HepG2 (cell line): Measurements from ENCODE around the gene GDF15. TPM values are rescaled to one million over a fixed set of nuclear protein-coding genes. Genes with fewer than 3 reads are reported as not detected.

Source experiments
- CAMTA2 ChIP-seq: sonication (generic); formaldehyde crosslinking; IDR thresholded peaks from 2 replicates; pipeline ENCODE4 v1.4.0; 2020; ENCODE audit warnings: mild to moderate bottlenecking, missing genetic modification reagents, borderline replicate concordance
- FOSL2 ChIP-seq: sonication (generic); formaldehyde crosslinking; IDR thresholded peaks from 2 replicates; pipeline ENCODE4 v1.4.0; 2020; ENCODE audit warnings: missing genetic modification reagents
- GRHL1 ChIP-seq: sonication (generic); formaldehyde crosslinking; conservative IDR thresholded peaks from 2 replicates; pipeline ENCODE4 v1.8.0; 2022; ENCODE audit warnings: missing genetic modification reagents
- GTF2F1 ChIP-seq: fragments of 150-350 bp; IDR thresholded peaks from 2 replicates; pipeline ENCODE4 v1.6.1; 2014; ENCODE audit warnings: low read length
- HIVEP1 ChIP-seq: sonication (generic); formaldehyde crosslinking; IDR thresholded peaks from 2 replicates; pipeline ENCODE4 v1.4.0; 2020; ENCODE audit warnings: mild to moderate bottlenecking, missing genetic modification reagents
- HMG20A ChIP-seq: IDR thresholded peaks from 2 replicates; pipeline ENCODE4 v1.6.1; 2016; ENCODE audit warnings: borderline replicate concordance
- KLF6 ChIP-seq: IDR thresholded peaks from 2 replicates; pipeline ENCODE4 v1.8.0; 2016; ENCODE audit warnings: missing biosample characterization, missing genetic modification reagents
- POLR2A ChIP-seq, 2 experiments: IDR thresholded peaks; 2 replicates each; pipeline ENCODE4 v1.6.1; 2011; ENCODE audit warnings: low read depth in 2 of 2, low read length in 2 of 2, mild to moderate bottlenecking in 1 of 2, moderate library complexity in 1 of 2; ENCODE audit not compliant: insufficient read depth in 1 of 2
- RBFOX2 ChIP-seq: fragments of 200-400 bp; formaldehyde crosslinking; IDR thresholded peaks from 2 replicates; pipeline ENCODE4 v1.6.1; 2017; ENCODE audit warnings: low read depth, mild to moderate bottlenecking, low read length
- SAP130 ChIP-seq: IDR thresholded peaks from 2 replicates; pipeline ENCODE4 v1.6.1; 2016; ENCODE audit warnings: low read depth
- SOX5 ChIP-seq: IDR thresholded peaks from 2 replicates; pipeline ENCODE4 v1.6.1; 2016; ENCODE audit warnings: borderline replicate concordance
- THAP7 ChIP-seq: sonication (generic); formaldehyde crosslinking; IDR thresholded peaks from 2 replicates; pipeline ENCODE4 v1.8.1; 2023; ENCODE audit warnings: mild to moderate bottlenecking, missing genetic modification reagents
- YEATS4 ChIP-seq: sonication (generic); formaldehyde crosslinking; IDR thresholded peaks from 2 replicates; pipeline ENCODE4 v1.4.0; 2020; ENCODE audit warnings: missing genetic modification reagents, borderline replicate concordance
- ZBTB7A ChIP-seq: sonication (generic); formaldehyde crosslinking; IDR thresholded peaks from 2 replicates; pipeline ENCODE4 v1.8.0; 2022; ENCODE audit warnings: mild to moderate bottlenecking, missing genetic modification reagents
- ZNF317 ChIP-seq: sonication (generic); formaldehyde crosslinking; IDR thresholded peaks from 2 replicates; pipeline ENCODE4 v1.5.0; 2020; ENCODE audit warnings: mild to moderate bottlenecking, missing genetic modification reagents
- ZNF563 ChIP-seq: sonication (generic); formaldehyde crosslinking; IDR thresholded peaks from 2 replicates; pipeline ENCODE4 v1.8.0; 2022; ENCODE audit warnings: mild to moderate bottlenecking, moderate library complexity, missing genetic modification reagents
- ZNF607 ChIP-seq: sonication (generic); formaldehyde crosslinking; IDR thresholded peaks from 2 replicates; pipeline ENCODE4 v1.5.1; 2020; ENCODE audit warnings: missing genetic modification reagents, mild to moderate bottlenecking, borderline replicate concordance
- ZNF678 ChIP-seq: sonication (generic); formaldehyde crosslinking; IDR thresholded peaks from 2 replicates; pipeline ENCODE4 v1.4.0; 2020; ENCODE audit warnings: mild to moderate bottlenecking, missing genetic modification reagents
- polyA plus RNA-seq, 8 experiments: library from polyadenylated mRNA; depleted of rRNA in 3 of 8; stranded (reverse) in 7 of 8; unstranded in 1 of 8; fragments of >200 nt; fragmentation: Illumina TruSeq in 4 of 8; extraction: Trizol in 4 of 8; gene quantifications; 2 replicates each; pipeline versions ENCODE4 v1.2.1 to v1.2.3, GENCODE V29; 2011 to 2016; ENCODE audit warnings: low read depth in 4 of 8, missing spikeins in 1 of 8, mixed read lengths in 1 of 8; ENCODE audit not compliant: insufficient read depth in 1 of 8
- total RNA-seq, 5 experiments: library from RNA; depleted of rRNA; stranded (reverse); fragments of >200 nt; fragmentation: Illumina TruSeq; extraction: Trizol; gene quantifications; 2 replicates each; pipeline ENCODE4 v1.2.3, GENCODE V29; 2016; ENCODE audit warnings: low read depth in 1 of 5
- TF ChIP-seq, protein P1 (sequence below): sonication (generic); formaldehyde crosslinking; IDR thresholded peaks from 2 replicates; pipeline ENCODE4 v1.4.0; 2020; ENCODE audit warnings: mild to moderate bottlenecking, missing genetic modification reagents, borderline replicate concordance
- TF ChIP-seq, protein P2 (sequence below): sonication (generic); formaldehyde crosslinking; IDR thresholded peaks from 2 replicates; pipeline ENCODE4 v1.5.0; 2020; ENCODE audit warnings: missing genetic modification reagents, mild to moderate bottlenecking, borderline replicate concordance
- TF ChIP-seq, protein P3 (sequence below): sonication (generic); formaldehyde crosslinking; conservative IDR thresholded peaks from 2 replicates; pipeline ENCODE4 v1.8.1; 2023; ENCODE audit warnings: missing genetic modification reagents

GDF15 gene
- total and polyA plus RNA-seq, 2 of the 13 experiments (the other 11 are each of a cell fraction or from before 2014, with no cell fraction given), result 146 to 422 TPM

DNA sequence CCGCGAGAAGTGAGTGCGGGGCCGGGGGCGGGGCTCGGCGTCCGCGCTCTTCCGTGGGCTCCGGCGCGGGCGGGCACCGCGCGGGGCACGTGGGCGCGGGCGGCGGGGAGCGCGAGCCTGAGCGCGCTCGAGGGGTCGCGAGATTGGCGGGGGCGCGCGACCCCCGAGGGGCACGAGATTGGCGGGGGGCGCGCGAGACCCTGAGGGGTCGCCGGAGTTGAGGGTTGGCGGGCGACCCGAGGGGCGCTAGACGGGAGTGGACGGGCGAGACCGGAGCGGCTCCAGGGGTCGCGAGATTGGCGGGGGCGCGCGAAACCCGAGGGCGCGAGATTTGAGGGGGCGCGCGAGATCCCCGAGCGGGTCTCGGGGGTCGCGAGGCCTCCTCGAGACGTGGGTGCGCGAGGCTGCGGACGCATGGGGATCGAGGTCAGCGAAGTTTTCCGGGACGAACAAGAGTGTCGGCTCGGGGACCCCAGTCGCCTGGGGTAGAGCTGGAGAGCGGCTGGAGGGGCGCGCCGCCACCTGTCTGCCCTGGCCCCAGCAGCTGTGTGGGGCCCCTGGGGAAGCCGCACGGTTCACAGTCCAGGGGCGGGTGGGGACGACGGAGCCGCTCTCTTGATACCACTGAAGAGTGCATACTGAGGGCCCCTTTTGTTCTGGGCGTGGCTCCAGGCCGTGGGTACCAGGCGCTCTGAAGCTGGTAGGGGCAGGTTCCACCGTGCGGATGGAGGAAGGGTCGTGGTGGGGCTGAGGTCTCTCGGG, 33.9 kb downstream of the GDF15 start (continued):
- TF ChIP-seq, protein P1, sequence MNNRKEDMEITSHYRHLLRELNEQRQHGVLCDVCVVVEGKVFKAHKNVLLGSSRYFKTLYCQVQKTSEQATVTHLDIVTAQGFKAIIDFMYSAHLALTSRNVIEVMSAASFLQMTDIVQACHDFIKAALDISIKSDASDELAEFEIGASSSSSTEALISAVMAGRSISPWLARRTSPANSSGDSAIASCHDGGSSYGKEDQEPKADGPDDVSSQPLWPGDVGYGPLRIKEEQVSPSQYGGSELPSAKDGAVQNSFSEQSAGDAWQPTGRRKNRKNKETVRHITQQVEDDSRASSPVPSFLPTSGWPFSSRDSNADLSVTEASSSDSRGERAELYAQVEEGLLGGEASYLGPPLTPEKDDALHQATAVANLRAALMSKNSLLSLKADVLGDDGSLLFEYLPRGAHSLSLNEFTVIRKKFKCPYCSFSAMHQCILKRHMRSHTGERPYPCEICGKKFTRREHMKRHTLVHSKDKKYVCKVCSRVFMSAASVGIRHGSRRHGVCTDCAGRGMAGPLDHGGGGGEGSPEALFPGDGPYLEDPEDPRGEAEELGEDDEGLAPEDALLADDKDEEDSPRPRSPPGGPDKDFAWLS (CRISPR knock-in tag), result 0 out of 2 replicates have a peak, but pooled peaks have one; percentile 37
- TF ChIP-seq, protein P2, sequence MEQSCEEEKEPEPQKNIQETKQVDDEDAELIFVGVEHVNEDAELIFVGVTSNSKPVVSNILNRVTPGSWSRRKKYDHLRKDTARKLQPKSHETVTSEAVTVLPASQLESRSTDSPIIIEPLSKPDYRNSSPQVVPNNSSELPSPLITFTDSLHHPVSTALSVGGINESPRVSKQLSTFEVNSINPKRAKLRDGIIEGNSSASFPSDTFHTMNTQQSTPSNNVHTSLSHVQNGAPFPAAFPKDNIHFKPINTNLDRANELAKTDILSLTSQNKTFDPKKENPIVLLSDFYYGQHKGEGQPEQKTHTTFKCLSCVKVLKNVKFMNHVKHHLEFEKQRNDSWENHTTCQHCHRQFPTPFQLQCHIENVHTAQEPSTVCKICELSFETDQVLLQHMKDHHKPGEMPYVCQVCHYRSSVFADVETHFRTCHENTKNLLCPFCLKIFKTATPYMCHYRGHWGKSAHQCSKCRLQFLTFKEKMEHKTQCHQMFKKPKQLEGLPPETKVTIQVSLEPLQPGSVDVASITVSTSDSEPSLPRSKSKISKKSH (CRISPR knock-in tag), result peak; percentile 39; the same call in 1 of the 2 replicates
- TF ChIP-seq THAP7 (peak; percentile 67; the same call in 1 of the 2 replicates), ZNF607 (CRISPR knock-in tag) (0 out of 2 replicates have a peak, but pooled peaks have one; percentile 11), SOX5 (CRISPR knock-in tag) (no peak), SAP130 (CRISPR knock-in tag) (peak; percentile 80), ZBTB7A (CRISPR knock-in tag) (peak; percentile 16; the same call in 1 of the 2 replicates), POLR2A (IDR thresholded peaks at IDR 0.05; ENCODE audit: insufficient read depth in 1 of 2, low read depth in 2 of 2, low read length in 2 of 2) (peak; percentile 37 to 53; a peak in 2 of 4 replicates), FOSL2 (CRISPR knock-in tag) (no peak), RBFOX2 (peak; percentile 71; the same call in 1 of the 2 replicates), HIVEP1 (CRISPR knock-in tag) (peak; percentile 91), GTF2F1 (no peak), CAMTA2 (peak; percentile 73; the same call in 1 of the 2 replicates), KLF6 (CRISPR knock-in tag) (peak; percentile 52; the same call in 1 of the 2 replicates), ZNF678 (no peak), GRHL1 (CRISPR knock-in tag) (no peak), ZNF317 (CRISPR knock-in tag) (peak; percentile 54; the same call in 1 of the 2 replicates), HMG20A (CRISPR knock-in tag) (no peak), ZNF563 (peak; percentile 20; the same call in 1 of the 2 replicates), YEATS4 (CRISPR knock-in tag) (peak; percentile 31; the same call in 1 of the 2 replicates)
- TF ChIP-seq, protein P3, sequence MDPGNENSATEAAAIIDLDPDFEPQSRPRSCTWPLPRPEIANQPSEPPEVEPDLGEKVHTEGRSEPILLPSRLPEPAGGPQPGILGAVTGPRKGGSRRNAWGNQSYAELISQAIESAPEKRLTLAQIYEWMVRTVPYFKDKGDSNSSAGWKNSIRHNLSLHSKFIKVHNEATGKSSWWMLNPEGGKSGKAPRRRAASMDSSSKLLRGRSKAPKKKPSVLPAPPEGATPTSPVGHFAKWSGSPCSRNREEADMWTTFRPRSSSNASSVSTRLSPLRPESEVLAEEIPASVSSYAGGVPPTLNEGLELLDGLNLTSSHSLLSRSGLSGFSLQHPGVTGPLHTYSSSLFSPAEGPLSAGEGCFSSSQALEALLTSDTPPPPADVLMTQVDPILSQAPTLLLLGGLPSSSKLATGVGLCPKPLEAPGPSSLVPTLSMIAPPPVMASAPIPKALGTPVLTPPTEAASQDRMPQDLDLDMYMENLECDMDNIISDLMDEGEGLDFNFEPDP (CRISPR knock-in tag), result no peak
